AG04449 (cell line): ENCODE data around the gene NLGN4Y.

Experiments
- CTCF ChIA-PET: fragments of 350-600 bp; formaldehyde crosslinking; extraction: SDS; loops from one replicate; lab custom pipeline; 2021; ENCODE audit warnings: antibody characterized with exemption; lab: Yijun Ruan, JAX
- POLR2A ChIA-PET: fragments of 400-600, 350-600 bp; formaldehyde crosslinking; extraction: SDS; loops from one replicate; lab custom pipeline; 2020; ENCODE audit warnings: antibody characterized with exemption, inconsistent platforms; lab: Yijun Ruan, JAX
- DNase-seq: peaks from one replicate; pipeline ENCODE4 v3.0.0-alpha.2; 2010; ENCODE audit warnings: low read depth, low spot score
- H3K4me3 ChIP-seq: 2 replicates; pipeline ENCODE4 v1.5.1; 2011; ENCODE audit warnings: low read depth, mild to moderate bottlenecking, control low read depth, low read length
- CTCF ChIP-seq: IDR thresholded peaks from one replicate; pipeline ENCODE4 v1.5.1; 2011; ENCODE audit warnings: mild to moderate bottlenecking, moderate library complexity, low read length, control low read depth, inconsistent platforms; ENCODE audit not compliant: insufficient read depth; ENCODE audit errors: missing control alignments

The NLGN4Y gene

GRCh38 chrY:14694543-14694942, 170.2 kb downstream of the NLGN4Y start:
- CTCF ChIA-PET: no interaction called here
- no peak for DNase-seq
- no peak overlapping the region for H3K4me3 ChIP-seq
- POLR2A ChIA-PET: no interaction called here
- no peak for TF ChIP-seq CTCF

- no peak for TF ChIP-seq CTCF
- POLR2A ChIA-PET: no interaction called here
Measured at GRCh38 chrY:14708158-14708557, 183.8 kb downstream of the NLGN4Y start.

GRCh38 chrY:14741596-14741995, 217.3 kb downstream of the NLGN4Y start:
- H3K4me3 ChIP-seq: no peak overlapping the region
- POLR2A ChIA-PET: no interaction called here
- CTCF ChIA-PET: no interaction called here
- no peak for DNase-seq
- TF ChIP-seq CTCF: no peak

More at GRCh38 chrY:14708158-14708557, 183.8 kb downstream of the NLGN4Y start:
- CTCF ChIA-PET: no interaction called here
- H3K4me3 ChIP-seq: no peak overlapping the region
- DNase-seq: no peak

- POLR2A ChIA-PET: no interaction called here
- DNase-seq: no peak
- CTCF ChIA-PET: no interaction called here
- TF ChIP-seq CTCF: no peak
- H3K4me3 ChIP-seq: no peak overlapping the region
Measured at GRCh38 chrY:14748329-14748728, 224.0 kb downstream of the NLGN4Y start.

GRCh38 chrY:14755571-14755970, 231.2 kb downstream of the NLGN4Y start:
- ChIA-PET POLR2A (no interaction called here), CTCF (no interaction called here)
- no peak for TF ChIP-seq CTCF
- no peak overlapping the region for H3K4me3 ChIP-seq
- DNase-seq: no peak

- POLR2A ChIA-PET: no interaction called here
- DNase-seq: no peak
- no peak overlapping the region for H3K4me3 ChIP-seq
- CTCF ChIA-PET: no interaction called here
- TF ChIP-seq CTCF: no peak
Measured at GRCh38 chrY:14762903-14763302, 238.6 kb downstream of the NLGN4Y start.
